ENCODE data around the gene EXOC3L4.

DNA sequence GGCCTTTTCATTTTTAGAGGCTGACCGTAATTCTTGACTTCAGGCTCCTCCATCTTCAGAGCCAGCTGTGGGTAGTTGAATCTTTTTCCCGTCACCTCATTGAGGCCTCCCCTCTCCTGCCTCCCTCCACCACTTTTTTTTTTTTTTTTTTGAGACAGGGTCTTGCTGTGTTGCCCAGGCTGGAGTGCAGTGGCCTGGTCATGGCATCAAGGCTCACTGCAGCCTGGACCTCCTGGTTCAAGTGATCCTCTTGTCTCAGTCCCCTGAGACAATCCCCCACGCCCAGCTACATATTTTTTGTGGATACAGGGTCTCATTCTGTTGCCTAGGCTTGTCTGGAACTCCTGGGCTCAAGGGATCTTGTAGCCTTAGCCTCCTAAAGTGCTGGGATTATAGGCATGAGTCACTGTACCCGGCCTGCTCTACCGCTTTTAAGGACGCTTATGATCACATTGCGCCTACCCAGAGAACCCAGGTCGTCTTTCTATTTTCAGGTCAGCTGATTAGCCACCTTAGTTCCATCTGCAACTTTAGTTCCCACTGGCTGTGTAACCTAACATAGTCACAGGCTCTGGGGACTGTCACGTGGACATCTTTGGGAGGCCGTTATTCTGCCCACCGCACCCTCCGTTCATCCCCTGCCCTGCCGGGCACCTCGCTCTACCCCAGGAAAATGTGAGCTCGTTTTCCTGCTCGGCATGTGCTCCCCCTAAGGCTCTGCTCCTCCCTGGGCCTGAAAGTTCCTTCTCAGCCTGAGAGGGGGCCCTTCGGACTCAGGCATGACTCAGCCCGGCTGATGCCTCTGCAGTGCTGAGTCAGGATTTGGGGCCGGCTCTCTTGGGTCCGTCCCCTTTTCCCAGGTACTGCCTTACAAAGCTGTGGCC lies 42.1 kb downstream of the EXOC3L4 start:
- no peak for TF ChIP-seq EZH2 (IDR thresholded peaks at IDR 0.05)
- TF ChIP-seq CTCF (IDR thresholded peaks at IDR 0.05): no peak
